HCT116 (cell line): Measurements from ENCODE around the gene MPIG6B. TPM values are rescaled to one million over a fixed set of nuclear protein-coding genes. Genes with fewer than 3 reads are reported as not detected.
A peak's percentile ranks its signal among the peaks of the same experiment; 100 is the strongest.

Experiments used
- ATAC-seq: fragments of 200-7000 bp; cut with Tn5 transposase; 2 replicates; pipeline ENCODE4 v1.9.1; 2020; ENCODE audit warnings: mild to moderate bottlenecking, moderate library complexity
- BruUV-seq: library from RNA; stranded (reverse); fragments of 400-500 nt; replicated peaks from 2 replicates; lab custom pipeline; 2021; lab: Mats Ljungman, UMichigan
- CTCF ChIA-PET: fragments of 300-600 bp; sonication (Branson Sonifier 250); formaldehyde crosslinking; loops from one replicate; lab custom pipeline; 2021; ENCODE audit warnings: antibody characterized with exemption; lab: Charles Lee
- POLR2A ChIA-PET: fragments of 300-600, 350-600 bp; sonication (Branson Sonifier 250); formaldehyde crosslinking; loops from one replicate; lab custom pipeline; 2021; ENCODE audit warnings: antibody characterized with exemption; lab: Charles Lee
- RAD21 ChIA-PET, 2 experiments: fragments of 300-600 bp; sonication (Branson Sonifier 250); formaldehyde crosslinking; loops; one replicate each; lab custom pipeline; 2023; ENCODE audit warnings: low total read pairs in 2 of 2; ENCODE audit not compliant: uncharacterized antibody in 2 of 2, unreplicated experiment in 2 of 2, low non-redundant PET in 1 of 2; lab: Charles Lee
- DNase-seq: peaks from one replicate; pipeline ENCODE4 v3.0.0-alpha.2; 2010; ENCODE audit warnings: low read depth, low spot score
- H2AFZ ChIP-seq: fragments of 200-600 bp; shearing (Covaris generic), sonication (generic); 2 replicates; pipeline ENCODE4 v1.6.1; 2017; ENCODE audit warnings: low read depth, mixed run types, mixed read lengths, antibody characterized with exemption, low read length; ENCODE audit not compliant: poor library complexity, severe bottlenecking
- H3K27ac ChIP-seq: 2 replicates; pipeline ENCODE4 v1.5.1; 2012; ENCODE audit warnings: low read depth, low read length
- H3K27me3 ChIP-seq: fragments of 200-600 bp; sonication (generic); 2 replicates; pipeline ENCODE4 v1.6.1; 2016; ENCODE audit warnings: mixed run types, low read length, mixed read lengths; ENCODE audit not compliant: insufficient read depth
- H3K36me3 ChIP-seq, 2 experiments: fragments of 200-500 bp in 1 of 2; fragments of 200-600 bp in 1 of 2; sonication (Bioruptor generic) in 1 of 2; sonication (generic) in 1 of 2; 2 replicates each; pipeline versions ENCODE4 v1.5.1 to v1.6.1; 2014 to 2016; ENCODE audit warnings: low read length in 2 of 2, inconsistent platforms in 1 of 2, mixed read lengths in 1 of 2, mixed run types in 1 of 2; ENCODE audit not compliant: insufficient read depth in 2 of 2, control insufficient read depth in 1 of 2
- H3K4me1 ChIP-seq, 2 experiments: fragments of 200-600 bp in 1 of 2; sonication (generic) in 1 of 2; 2 replicates each; pipeline versions ENCODE4 v1.5.1 to v1.6.1; 2012 to 2017; ENCODE audit warnings: low read length in 2 of 2, inconsistent platforms in 1 of 2, mild to moderate bottlenecking in 1 of 2, mixed read lengths in 1 of 2, mixed run types in 1 of 2, moderate library complexity in 1 of 2; ENCODE audit not compliant: insufficient read depth in 2 of 2, control insufficient read depth in 1 of 2
- H3K4me2 ChIP-seq: fragments of 200-600 bp; sonication (generic); 2 replicates; pipeline ENCODE4 v1.6.1; 2017; ENCODE audit warnings: mixed run types, low read length, mixed read lengths
- H3K4me3 ChIP-seq, 2 experiments: fragments of 200-600 bp in 1 of 2; sonication (generic) in 1 of 2; replicated peaks in 1 of 2; 2 replicates each; pipeline ENCODE4 v1.5.1; 2011 to 2016; ENCODE audit warnings: low read length in 2 of 2, control low read depth in 1 of 2, low read depth in 1 of 2, mild to moderate bottlenecking in 1 of 2, mixed read lengths in 1 of 2, mixed run types in 1 of 2
- H3K79me2 ChIP-seq: fragments of 200-600 bp; sonication (generic); 2 replicates; pipeline ENCODE4 v1.6.1; 2017; ENCODE audit warnings: mild to moderate bottlenecking, mixed run types, low read length, moderate library complexity, mixed read lengths; ENCODE audit not compliant: insufficient read depth
- H3K9ac ChIP-seq: fragments of 200-600 bp; sonication (generic); 2 replicates; pipeline ENCODE4 v1.6.1; 2016; ENCODE audit warnings: low read length, mixed read lengths
- H3K9me2 ChIP-seq: fragments of 200-600 bp; sonication (generic), shearing (Covaris generic); 2 replicates; pipeline ENCODE4 v1.6.1; 2017; ENCODE audit warnings: mixed run types, mild to moderate bottlenecking, moderate library complexity; ENCODE audit not compliant: insufficient read depth
- H3K9me3 ChIP-seq, 2 experiments: fragments of 200-500 bp in 1 of 2; fragments of 200-600 bp in 1 of 2; sonication (Bioruptor generic) in 1 of 2; sonication (generic) in 1 of 2; 2 replicates each; pipeline ENCODE4 v1.6.1; 2014 to 2017; ENCODE audit warnings: low read length in 2 of 2, mixed read lengths in 2 of 2, inconsistent platforms in 1 of 2, low read depth in 1 of 2, mild to moderate bottlenecking in 1 of 2, mixed run types in 1 of 2, moderate library complexity in 1 of 2; ENCODE audit not compliant: control insufficient read depth in 1 of 2, insufficient read depth in 1 of 2
- H4K20me1 ChIP-seq: fragments of 200-600 bp; sonication (generic), shearing (Covaris generic); 2 replicates; pipeline ENCODE4 v1.6.1; 2017; ENCODE audit warnings: mixed run types, mild to moderate bottlenecking, moderate library complexity; ENCODE audit not compliant: insufficient read depth
- CEBPB ChIP-seq: IDR thresholded peaks from 2 replicates; pipeline ENCODE4 v1.6.1; 2012; ENCODE audit warnings: low read depth
- JUND ChIP-seq: IDR thresholded peaks from 2 replicates; pipeline ENCODE4 v1.6.1; 2012
- POLR2A ChIP-seq: IDR thresholded peaks from 2 replicates; pipeline ENCODE4 v1.7.0; 2011; ENCODE audit warnings: borderline replicate concordance; ENCODE audit not compliant: insufficient read depth, insufficient read length; ENCODE audit errors: extremely low read depth
- TCF7L2 ChIP-seq: IDR thresholded peaks from 2 replicates; pipeline ENCODE4 v1.7.0; 2011; ENCODE audit warnings: borderline replicate concordance, inconsistent platforms; ENCODE audit not compliant: insufficient read depth, insufficient read length; ENCODE audit errors: extremely low read depth
- ZFX ChIP-seq: fragments of 450-650 bp; IDR thresholded peaks from 2 replicates; pipeline ENCODE4 v1.6.1; 2017
- intact Hi-C: fragments of 100-400 bp; cut with micrococcal nuclease; formaldehyde crosslinking; loops from 2 replicates; pipeline ENCODE4 v1.10.0; 2022
- total RNA-seq: library from RNA; stranded (reverse); gene quantifications from one replicate; pipeline ENCODE4 v1.2.1, GENCODE V29; 2021; ENCODE audit not compliant: unreplicated experiment
- TF ChIP-seq, protein P1 (sequence below): IDR thresholded peaks from 2 replicates; pipeline ENCODE4 v1.6.1; 2011; ENCODE audit warnings: mild to moderate bottlenecking, low read length, moderate library complexity; ENCODE audit not compliant: insufficient replicate concordance; ENCODE audit errors: extremely low read depth
- TF ChIP-seq, protein P2 (sequence below), 3 experiments: fragments of 200-600 bp in 1 of 3; sonication (generic) in 1 of 3; IDR thresholded peaks in 2 of 3; conservative IDR thresholded peaks in 1 of 3; 2 replicates each; pipeline ENCODE4 v1.5.1; 2012 to 2017; ENCODE audit warnings: low read depth in 2 of 3, low read length in 2 of 3, antibody characterized with exemption in 1 of 3, borderline replicate concordance in 1 of 3, control low read depth in 1 of 3, mild to moderate bottlenecking in 1 of 3, mixed read lengths in 1 of 3, mixed run types in 1 of 3, moderate library complexity in 1 of 3; ENCODE audit not compliant: insufficient read depth in 1 of 3

The MPIG6B gene
- total RNA-seq, 1 experiment from 2014 or later, result 0.42 TPM

GRCh38 chr6:31758281-31758680 lies 35.1 kb downstream of the MPIG6B start:
- H3K4me2 ChIP-seq, result no peak overlapping the region
- H3K4me1 ChIP-seq, result peaks cover 4 to 8% of the 10 kb centered on the region in 2 experiments; a peak in 3 of 4 replicates
- no peak overlapping the region for H3K4me3 ChIP-seq
- RAD21 ChIA-PET, result no interaction called here
- H4K20me1 ChIP-seq, result no peaks in the 10 kb centered on the region
- no peak overlapping the region for H3K9ac ChIP-seq
- H3K9me2 ChIP-seq, result no peaks in the 10 kb centered on the region
- no peaks in the 10 kb centered on the region for H3K79me2 ChIP-seq
- no peaks in the 10 kb centered on the region for H3K9me3 ChIP-seq
- H3K36me3 ChIP-seq, result peaks cover 3 to 34% of the 10 kb centered on the region in 2 experiments; a peak in 2 of 4 replicates
- H3K27me3 ChIP-seq, result no peaks in the 10 kb centered on the region
- ATAC-seq, result no peak
- no peak for DNase-seq
- POLR2A ChIA-PET, result no interaction called here
- no peak overlapping the region for H3K27ac ChIP-seq
- no TSS peak for BruUV-seq
- no peak overlapping the region for H2AFZ ChIP-seq
- TF ChIP-seq, protein P1, sequence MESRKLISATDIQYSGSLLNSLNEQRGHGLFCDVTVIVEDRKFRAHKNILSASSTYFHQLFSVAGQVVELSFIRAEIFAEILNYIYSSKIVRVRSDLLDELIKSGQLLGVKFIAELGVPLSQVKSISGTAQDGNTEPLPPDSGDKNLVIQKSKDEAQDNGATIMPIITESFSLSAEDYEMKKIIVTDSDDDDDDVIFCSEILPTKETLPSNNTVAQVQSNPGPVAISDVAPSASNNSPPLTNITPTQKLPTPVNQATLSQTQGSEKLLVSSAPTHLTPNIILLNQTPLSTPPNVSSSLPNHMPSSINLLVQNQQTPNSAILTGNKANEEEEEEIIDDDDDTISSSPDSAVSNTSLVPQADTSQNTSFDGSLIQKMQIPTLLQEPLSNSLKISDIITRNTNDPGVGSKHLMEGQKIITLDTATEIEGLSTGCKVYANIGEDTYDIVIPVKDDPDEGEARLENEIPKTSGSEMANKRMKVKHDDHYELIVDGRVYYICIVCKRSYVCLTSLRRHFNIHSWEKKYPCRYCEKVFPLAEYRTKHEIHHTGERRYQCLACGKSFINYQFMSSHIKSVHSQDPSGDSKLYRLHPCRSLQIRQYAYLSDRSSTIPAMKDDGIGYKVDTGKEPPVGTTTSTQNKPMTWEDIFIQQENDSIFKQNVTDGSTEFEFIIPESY, result no peak
- TF ChIP-seq CEBPB, result no peak
- no peak for TF ChIP-seq TCF7L2
- no peak for TF ChIP-seq POLR2A
- TF ChIP-seq JUND, result no peak
- TF ChIP-seq, all 23 proteins: peak for 0
- CTCF ChIA-PET, result interaction anchor here (2.1 kb wide), 1 partner anchor 11 kb away, joined by 10 read pairs; no protein-coding TSS in a partner anchor
- intact Hi-C loops, result no loop called here

DNA sequence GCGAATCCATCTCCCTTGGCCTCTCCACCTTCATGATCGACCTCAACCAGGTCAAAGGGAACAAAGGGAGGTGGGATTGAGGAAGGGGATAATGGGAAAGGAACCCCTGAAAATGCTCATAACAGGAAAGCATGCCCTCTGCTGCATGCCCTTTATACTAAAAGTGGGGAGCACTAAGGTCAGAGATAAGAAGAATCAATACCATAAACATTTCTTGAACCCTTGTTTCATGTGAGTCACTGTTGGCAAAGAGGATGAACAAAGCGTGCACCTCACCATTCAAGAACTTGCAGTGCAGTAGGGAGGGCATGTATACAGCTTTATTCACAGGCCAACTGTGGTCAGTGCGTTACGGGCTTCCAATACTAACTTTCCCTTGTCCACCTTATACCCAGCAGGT lies 37.6 kb downstream of the MPIG6B start:
- no TSS peak for BruUV-seq
- Histone ChIP-seq H3K9me2 (no peaks in the 10 kb centered on the region), H3K4me1 (peaks cover 7 to 18% of the 10 kb centered on the region in 2 experiments; a peak in 3 of 4 replicates), H3K9me3 (no peaks in the 10 kb centered on the region), H3K27me3 (no peaks in the 10 kb centered on the region), H2AFZ (no peak overlapping the region), H3K79me2 (no peaks in the 10 kb centered on the region), H3K9ac (no peak overlapping the region), H3K4me3 (no peak overlapping the region), H3K4me2 (no peak overlapping the region), H4K20me1 (no peaks in the 10 kb centered on the region), H3K27ac (no peak overlapping the region), H3K36me3 (peaks cover 3 to 34% of the 10 kb centered on the region in 2 experiments; a peak in 2 of 4 replicates)
- intact Hi-C loops, result no loop called here
- ChIA-PET RAD21 (no interaction called here), CTCF (interaction anchor here (1.4 kb wide), 1 partner anchor 9 kb away, joined by 6 read pairs; no protein-coding TSS in a partner anchor), POLR2A (no interaction called here)
- TF ChIP-seq, protein P2, sequence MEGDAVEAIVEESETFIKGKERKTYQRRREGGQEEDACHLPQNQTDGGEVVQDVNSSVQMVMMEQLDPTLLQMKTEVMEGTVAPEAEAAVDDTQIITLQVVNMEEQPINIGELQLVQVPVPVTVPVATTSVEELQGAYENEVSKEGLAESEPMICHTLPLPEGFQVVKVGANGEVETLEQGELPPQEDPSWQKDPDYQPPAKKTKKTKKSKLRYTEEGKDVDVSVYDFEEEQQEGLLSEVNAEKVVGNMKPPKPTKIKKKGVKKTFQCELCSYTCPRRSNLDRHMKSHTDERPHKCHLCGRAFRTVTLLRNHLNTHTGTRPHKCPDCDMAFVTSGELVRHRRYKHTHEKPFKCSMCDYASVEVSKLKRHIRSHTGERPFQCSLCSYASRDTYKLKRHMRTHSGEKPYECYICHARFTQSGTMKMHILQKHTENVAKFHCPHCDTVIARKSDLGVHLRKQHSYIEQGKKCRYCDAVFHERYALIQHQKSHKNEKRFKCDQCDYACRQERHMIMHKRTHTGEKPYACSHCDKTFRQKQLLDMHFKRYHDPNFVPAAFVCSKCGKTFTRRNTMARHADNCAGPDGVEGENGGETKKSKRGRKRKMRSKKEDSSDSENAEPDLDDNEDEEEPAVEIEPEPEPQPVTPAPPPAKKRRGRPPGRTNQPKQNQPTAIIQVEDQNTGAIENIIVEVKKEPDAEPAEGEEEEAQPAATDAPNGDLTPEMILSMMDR (IDR thresholded peaks at IDR 0.05 in 2 of 3, conservative IDR thresholded peaks at IDR 0.05 in 1 of 3; ENCODE audit: borderline replicate concordance in 1 of 3, insufficient read depth in 1 of 3, low read depth in 2 of 3, low read length in 2 of 3), result 0 out of 6 replicates have a peak, but pooled peaks of 1 of the 3 experiments have one; percentile 4
- TF ChIP-seq ZFX, result no peak
- no peak for ATAC-seq
- DNase-seq, result no peak
